HG03432 (cell line): ENCODE data around the gene MYB.
"Not testable (repeated sequence)": the region's sequence is repeated elsewhere in the genome, so short reads cannot be mapped to it uniquely, and the experiment has no call there.

Experiments
- ATAC-seq: cut with Tn5 transposase; IDR thresholded peaks from one replicate; pipeline ENCODE4 v1.9.1; 2021; ENCODE audit warnings: mild to moderate bottlenecking, moderate library complexity; ENCODE audit not compliant: unreplicated experiment

The MYB gene

GRCh38 chr6:135163440-135163738 is 17.7 kb upstream of the MYB start:
- ATAC-seq: peak; percentile 78

DNA sequence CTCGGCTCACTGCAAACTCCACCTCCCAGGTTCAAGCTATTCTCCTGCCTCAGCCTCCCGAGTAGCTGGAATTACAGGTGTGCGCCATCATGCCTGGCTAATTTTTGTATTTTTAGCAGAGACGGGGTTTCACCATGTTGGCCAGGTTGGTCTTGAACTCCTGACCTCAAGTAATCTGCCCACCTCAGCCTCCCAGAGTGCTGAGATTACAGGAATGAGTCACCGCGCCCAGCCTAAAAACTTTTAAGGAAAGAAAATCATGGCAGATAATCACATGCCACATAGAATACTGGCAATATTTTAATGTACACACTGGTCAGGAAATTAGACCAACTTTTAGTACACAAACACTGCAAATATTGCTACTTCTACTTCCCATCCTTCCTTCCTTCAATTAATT is 16.7 kb upstream of the MYB start:
- not testable (repeated sequence) for ATAC-seq

DNA sequence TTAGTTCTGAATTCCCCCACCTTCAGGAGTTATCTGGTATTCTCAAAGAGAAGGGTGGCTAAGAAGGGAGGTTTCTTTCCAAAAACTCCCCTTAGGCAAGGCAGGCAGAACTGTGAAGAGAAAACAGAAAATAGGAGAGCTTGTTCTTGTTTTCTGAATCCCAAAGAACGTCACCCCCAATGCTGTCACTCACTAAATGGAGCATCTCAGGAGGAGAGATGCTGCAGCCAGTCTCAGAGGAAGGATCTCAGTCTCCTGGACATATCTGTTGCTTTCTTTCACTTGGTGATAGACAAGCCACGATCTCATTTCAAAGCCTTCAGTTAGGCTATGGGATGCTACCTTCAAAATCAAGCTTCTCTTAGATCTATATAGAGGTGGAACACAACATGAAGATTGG is 16.1 kb upstream of the MYB start:
- ATAC-seq: no peak

- ATAC-seq: no peak
These were observed 14.6 kb upstream of the MYB start for GRCh38 chr6:135166515-135166914.

GRCh38 chr6:135167617-135168016 is 13.5 kb upstream of the MYB start:
- no peak for ATAC-seq

- ATAC-seq: no peak
These were observed 12.3 kb upstream of the MYB start for GRCh38 chr6:135168766-135169165.

DNA sequence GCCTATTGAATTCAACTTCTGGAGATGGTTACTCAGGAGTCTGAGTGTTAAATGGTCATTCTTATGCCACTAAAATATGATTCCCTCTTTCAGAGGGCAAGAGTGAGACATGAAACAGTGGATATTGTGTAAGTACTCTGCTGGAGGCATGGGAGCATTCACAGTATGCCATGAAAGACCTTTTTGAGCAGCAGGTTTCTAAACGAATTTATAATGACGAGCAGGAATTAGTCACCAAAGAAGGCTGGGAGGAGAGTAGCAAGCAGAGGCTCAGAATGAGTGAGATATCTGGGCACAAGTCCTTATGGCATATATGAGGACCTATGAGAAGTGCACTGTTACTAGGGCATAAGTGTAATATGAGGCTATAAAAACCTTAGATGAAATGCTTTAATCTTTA is 10.9 kb upstream of the MYB start:
- peak; percentile 45 for ATAC-seq

DNA sequence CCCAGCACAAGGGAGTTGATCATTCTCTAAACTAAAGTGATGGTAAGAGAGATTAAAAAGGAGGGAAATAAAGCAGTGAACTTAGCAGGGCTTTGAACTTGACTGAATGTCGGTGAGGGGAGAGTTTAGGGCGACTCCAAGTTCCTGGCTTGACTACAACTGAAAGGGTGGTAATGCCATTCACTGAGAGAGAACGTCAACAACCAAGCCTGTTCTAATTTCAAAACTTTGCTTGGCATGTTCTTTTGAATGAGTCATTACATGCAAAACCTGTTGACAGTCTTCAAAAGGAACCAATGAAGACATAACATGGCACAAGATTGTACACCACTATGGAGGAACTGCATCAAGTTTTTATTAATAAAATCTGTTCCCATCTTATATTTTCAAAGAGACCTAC is 10.3 kb upstream of the MYB start:
- peak; percentile 70 for ATAC-seq

DNA sequence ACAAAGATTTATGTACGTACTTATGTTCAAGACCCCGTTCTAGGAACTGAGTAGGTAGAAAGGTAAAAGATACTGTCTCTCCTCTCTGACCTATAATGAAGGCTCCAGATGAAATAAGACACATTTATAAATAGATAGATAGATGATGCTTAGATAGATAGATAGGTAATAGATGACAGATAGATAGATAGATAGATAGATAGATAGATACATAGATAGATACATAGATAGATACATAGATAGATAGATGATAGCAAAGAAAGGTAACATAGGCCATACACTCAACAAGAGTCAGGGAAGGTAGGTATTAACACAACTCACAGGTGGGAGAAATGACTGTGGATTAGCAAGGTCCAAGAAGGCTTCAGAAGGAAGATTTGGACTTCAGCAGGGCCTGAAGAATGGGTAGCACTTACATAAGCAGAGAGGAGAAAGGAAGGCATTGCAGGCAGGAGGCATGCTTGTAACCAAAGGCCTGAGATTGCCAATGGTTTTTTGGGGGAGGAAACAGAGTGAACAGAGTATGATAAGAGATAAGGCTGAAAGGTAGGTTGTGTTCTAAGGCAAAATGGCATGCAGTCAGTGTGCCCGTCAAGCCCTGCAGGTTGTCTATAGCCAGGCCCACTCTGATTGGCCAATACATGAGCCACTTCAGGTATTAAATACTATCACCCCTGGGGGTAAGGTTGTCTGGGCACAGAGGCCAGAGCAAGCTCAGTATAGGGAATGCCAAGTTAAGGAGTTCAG is 7.7 kb upstream of the MYB start:
- ATAC-seq: no peak

- no peak for ATAC-seq
These were observed 7.1 kb upstream of the MYB start for GRCh38 chr6:135173989-135174484.

GRCh38 chr6:135176058-135176457 is 5.0 kb upstream of the MYB start:
- no peak for ATAC-seq

DNA sequence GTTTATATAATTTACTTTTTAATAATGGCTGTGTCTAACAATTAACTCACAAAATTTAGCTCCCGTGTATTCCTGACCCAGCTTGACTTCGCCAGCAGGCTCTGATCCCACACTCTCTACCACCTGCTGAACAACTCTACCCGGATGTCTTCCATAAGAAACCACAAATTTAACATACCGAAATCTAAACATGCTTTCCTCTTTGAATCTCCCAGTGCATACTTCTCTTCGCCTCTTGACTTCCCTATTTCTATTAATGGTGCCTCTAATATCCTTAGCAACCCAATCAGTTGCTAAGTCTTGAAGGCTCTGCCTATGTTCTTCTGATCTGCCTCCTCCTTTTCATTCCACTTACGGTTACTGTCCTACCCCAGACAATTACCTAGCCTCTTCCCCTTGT is 4.6 kb upstream of the MYB start:
- ATAC-seq: no peak

DNA sequence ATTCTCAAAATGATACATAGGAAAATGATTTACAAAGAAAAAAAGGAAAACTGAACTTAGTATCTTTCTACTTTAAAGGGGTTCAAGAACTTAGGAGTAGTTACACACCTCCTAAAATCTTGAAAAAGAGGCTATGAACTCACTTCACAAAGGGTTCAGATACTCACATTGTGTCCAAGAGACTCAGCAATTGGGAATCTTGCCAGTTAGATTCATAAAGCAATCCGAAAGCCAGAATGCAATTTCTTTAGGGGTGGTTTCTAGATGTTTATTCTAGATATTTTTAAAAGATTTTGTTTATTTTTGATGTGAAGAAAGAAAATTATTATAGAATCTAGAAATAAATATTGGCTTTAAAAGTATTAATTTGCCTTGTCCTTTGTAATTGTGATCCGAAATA is 1.7 kb upstream of the MYB start:
- no peak for ATAC-seq

GRCh38 chr6:135179920-135180541 is 1.1 kb upstream of the MYB start:
- ATAC-seq: no peak

GRCh38 chr6:135181333-135182070 is 394 bp downstream of the MYB start:
- ATAC-seq: no peak

DNA sequence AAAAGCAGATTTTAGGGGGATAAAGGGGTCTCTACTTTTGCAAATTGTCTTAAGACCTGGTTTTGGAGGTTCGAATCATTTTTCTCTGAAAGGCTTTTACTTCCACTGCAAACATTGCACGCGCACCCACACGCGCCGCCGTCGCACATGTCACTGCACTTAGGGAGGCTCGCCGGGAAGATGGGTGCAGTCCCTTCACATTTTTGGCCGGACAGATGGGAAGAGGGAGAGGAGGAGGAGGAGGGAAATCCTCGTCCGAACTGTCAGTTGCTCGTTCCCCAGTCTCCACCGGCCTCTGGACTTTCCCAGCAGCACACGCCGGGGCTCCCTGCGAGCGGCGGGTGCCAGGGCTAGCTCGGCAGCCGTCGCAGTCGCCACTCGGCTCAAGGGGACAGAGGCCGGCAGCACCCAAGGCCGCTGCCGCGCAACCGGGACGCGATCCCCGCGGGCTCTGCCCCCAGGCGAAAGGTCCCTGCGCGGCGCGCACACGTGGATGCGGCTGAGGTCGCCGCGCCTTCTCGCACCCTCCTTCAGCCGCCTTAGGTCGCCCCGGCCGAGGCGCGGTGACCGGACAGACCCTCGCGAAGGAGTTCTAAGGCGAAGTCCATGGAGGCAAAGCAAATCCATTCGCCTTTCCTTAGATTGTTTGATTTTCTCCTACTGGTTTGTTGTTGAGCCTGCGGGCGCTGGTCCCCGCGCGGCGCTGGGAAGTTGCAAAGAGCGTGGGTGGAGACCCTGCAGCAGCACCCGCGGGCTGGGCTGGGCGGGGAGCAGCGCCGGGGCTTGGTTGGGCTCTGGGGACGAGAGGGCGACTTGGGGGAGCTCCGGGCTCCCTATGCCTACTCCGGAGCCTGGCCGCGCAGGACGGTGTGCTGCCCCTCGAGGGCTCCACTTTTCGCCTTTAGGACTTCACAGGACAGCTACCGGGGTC is 1.2 kb downstream of the MYB start:
- ATAC-seq: peak; percentile 13

GRCh38 chr6:135183002-135183531 is 2.0 kb downstream of the MYB start:
- ATAC-seq: peak; percentile 50

DNA sequence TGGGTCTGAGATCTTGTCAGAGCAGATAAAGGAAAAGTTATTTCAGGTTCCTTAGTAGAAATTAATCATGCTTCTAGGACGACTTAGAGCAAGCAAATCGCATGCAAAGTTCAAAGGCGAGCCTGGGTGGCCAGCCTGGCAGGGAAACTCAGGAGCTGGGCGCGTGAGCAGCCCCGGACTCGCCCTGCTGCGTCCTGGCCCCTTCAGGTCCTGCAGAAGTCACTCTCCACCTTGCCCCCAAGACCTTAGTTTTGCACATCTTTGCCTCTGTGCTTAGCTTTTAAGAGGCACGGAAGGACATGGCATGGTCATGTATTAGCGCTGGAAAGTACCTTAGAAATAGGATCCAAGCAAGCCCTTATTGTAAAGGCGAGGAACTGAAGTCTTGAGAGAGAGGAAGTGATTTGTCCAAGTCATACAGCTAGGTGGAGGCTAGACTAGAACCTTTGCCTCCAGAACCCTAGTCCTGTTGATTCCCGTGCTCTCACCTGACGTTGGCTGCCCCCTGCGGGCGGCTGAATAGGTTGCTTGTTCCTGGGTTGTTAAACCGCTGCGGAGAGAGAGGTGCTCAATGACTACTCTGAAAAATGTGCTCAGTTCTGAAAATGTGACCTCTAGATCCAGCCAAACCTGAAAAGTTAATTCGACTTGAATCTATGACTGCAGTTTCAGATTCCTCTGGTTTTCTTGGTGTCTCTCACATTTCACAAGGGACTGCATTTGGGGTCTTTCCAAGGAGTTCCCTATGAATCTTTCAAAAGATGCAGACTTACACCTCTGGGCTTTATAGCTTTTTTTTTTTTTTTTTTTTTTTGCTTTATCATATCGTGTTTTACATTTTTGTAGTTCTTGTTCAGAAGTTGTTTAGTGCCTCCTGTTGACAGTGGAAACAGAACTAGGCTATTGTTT is 2.7 kb downstream of the MYB start:
- ATAC-seq: peak; percentile 28

DNA sequence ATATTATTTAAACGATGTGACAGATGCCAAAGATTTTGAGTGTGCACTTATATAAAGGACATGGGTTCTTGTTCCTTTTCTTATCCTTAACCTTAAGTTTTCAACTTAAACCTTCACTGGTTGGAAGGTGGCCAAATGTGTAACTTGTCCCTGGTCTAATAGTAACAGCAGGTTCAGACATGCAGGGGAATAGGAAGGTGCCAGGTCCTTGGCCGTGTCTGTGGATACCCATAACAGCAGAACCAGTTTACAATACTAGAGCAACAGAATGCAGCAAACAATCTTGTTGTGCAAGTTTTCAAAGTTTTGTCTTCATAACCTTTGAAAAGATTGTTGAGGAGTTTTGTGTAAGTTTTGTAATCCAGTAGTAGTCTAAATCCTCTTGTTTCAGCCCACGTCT is 4.4 kb downstream of the MYB start:
- no peak for ATAC-seq

DNA sequence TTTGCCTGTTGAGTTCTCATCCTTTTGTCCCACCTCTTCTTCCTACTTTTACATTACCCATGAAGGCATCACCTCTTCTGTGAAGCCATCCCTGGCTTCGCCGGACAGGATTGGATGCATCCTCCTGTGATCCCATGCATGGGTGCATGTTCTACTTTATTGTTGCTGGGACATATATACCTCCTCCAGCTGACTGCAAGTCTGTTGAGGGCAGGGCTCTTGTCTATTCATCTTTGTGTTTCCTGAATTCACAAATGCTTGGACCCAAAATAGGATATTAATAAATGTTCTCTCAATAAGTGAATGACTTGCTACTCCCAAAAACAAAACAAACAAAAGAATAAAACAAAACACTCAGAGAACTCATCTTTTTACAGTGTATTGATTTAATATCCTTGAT is 5.1 kb downstream of the MYB start:
- ATAC-seq: no peak
